HG02798 (cell line): ENCODE results near the gene MTG1.
"Not testable (repeated sequence)": the region's sequence is repeated elsewhere in the genome, so short reads cannot be mapped to it uniquely, and the experiment has no call there.

Experiments
- ATAC-seq: cut with Tn5 transposase; IDR thresholded peaks from one replicate; pipeline ENCODE4 v1.9.1; 2021; ENCODE audit warnings: mild to moderate bottlenecking; ENCODE audit not compliant: unreplicated experiment, poor library complexity

The MTG1 gene

GRCh38 chr10:133460208-133460769 lies 66.3 kb downstream of the MTG1 start:
- no peak for ATAC-seq

DNA sequence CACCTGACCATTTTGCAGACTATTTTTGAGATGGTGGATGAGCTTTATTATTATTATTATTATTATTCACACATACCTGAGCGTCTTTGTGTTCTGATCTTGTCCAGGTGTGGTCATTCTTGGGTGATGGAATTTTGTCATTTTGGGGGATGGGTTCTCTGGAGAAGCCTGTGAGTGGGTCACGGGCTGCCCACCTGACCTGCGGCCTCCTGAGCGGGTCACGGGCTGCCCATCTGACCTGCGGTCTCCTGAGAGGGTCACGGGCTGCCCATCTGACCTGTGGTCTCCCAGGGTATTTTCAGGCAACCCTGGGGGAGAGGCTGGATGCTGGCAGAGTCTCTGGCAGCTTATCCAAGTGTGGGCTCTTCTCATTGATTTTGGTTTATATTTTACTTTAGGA lies 67.1 kb downstream of the MTG1 start:
- ATAC-seq: no peak

GRCh38 chr10:133461841-133462240 lies 67.9 kb downstream of the MTG1 start:
- ATAC-seq: no peak

- no peak for ATAC-seq
These were observed 68.8 kb downstream of the MTG1 start for GRCh38 chr10:133462512-133463305.

DNA sequence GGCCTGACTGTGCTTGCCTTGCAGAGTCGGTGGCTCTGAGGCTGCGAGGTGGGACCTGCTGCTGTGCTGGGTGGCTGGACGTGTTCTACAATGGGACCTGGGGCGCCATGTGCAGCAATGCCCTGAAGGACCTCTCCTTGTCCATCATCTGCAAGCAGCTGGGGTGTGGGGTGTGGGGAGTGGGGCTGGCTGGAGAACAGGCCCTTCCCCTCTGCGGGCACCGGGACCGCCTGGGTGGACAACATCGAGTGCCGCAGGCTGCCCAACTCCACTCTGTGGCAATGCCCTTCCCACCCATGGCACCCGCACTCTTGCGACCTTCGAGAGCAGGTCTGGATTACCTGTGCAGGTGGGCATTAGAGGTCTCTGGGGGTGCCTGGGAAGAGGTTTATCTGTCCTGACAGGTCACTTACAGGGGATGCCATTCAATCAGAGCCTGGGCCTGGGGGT lies 70.7 kb downstream of the MTG1 start:
- no peak for ATAC-seq

GRCh38 chr10:133465191-133465949 lies 71.4 kb downstream of the MTG1 start:
- no peak for ATAC-seq

- no peak for ATAC-seq
These were observed 72.1 kb downstream of the MTG1 start for GRCh38 chr10:133465950-133466474.

DNA sequence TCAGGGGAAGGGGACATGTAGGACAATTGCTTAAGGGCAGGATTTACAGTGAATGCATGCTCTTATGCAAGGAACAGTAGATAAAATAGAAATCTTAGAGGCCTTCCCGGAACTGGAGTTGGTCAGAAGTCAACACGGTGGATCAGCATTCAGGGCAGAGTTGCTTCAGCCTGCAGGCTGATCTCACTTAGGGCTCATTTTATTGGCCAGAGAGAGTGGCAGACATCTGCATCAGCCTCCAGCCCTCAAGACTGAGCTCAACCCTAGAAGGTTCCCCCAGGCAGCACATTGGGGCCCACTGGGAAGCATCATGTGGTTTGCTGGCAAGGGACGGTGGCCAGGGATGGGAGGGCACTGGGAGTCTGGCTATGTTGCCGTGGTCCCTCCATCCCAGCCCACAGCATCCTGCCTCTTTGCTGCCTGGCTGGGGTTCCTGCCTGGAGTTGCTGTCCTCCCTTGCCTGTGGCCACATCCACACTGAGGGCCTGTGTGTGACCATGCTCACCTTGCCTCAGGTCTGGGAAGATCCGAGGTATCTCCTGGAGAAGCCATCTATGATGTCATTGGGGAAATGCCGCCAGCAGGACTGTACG lies 72.8 kb downstream of the MTG1 start:
- ATAC-seq: no peak

DNA sequence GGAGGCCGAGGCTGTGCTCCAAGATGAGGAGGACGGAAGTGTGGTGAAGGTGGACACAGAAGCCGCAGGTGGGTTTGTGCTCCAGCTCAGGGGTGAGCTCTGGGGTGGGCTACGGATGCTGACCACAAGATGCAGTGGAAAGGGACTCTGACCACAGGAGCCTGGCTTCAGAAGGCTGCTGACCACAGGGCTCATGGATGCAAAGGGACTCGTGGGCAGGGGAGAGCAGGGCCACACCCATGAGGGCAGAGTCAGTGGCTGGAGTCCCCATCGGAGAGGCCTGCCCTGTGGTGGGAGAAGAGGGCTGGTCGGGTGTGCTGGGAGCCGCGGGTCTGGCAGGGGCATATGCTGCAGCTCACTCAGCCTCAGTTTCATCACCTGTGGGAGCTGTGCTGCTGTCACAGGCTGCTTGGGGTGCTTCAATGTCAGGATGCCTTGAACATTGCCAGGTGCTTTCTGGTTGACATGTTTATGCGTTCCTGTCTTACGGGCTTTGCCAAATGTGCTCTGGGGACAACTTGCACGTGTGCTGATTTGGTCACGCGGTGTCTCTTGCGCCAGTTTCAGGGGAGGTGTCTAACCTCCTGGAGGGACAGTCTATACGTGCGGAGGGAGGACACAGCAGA lies 73.4 kb downstream of the MTG1 start:
- no peak for ATAC-seq

GRCh38 chr10:133469205-133469604 lies 75.2 kb downstream of the MTG1 start:
- ATAC-seq: not testable (repeated sequence)

- ATAC-seq: no peak
These were observed 77.5 kb downstream of the MTG1 start for GRCh38 chr10:133471300-133472109.
